Activated T-cell treated with anti-CD3 and anti-CD28 coated beads for 24 hours (primary cell): ENCODE data around the gene ZNF101.

ENCODE experiments used
- DNase-seq: peaks from one replicate; pipeline ENCODE4 v3.0.0-alpha.2; 2020; ENCODE audit warnings: low read depth

The ZNF101 gene

DNA sequence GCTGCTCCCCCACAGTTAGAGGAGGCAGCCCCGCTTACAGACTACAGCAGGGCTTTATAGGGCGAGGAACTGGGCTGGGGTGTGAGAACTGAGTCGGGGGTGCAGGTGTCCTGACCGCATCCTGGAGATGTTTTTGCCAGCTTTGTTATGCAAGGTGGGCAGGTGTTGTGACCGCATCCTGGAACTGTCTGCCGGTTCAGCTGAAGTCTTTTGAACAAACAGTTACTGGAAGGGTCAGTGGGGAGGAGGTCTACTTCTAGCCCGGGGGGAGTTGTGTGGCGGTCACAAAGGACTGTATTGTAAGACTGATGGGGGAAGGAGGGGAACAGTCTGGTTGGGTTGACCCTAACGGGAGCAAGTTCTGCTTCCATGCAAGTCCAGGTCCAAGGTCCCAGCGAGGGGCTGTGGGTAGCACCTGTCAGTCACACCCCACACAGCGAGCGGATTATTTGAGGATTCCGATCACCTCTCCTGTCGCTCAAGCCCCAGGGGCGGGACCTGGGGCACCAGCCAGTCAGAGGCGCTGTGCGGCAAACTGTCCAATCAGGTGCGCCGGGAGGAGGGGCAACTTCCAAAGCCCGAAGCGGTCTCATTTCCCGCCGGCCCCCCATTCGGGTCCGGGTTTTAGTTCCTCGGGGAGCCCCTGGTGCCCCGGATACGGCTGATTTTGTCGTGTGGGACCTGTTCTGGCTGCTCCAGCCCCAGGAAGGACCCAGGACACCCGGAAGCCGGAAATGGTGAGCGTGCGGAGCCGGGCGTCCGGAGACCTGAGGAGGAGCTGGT, at the start of gene ZNF101:
Gene ZNF101, plus strand, starts transcription at position 610 of the 783 bp plus-strand sequence. Its CDS starts 125 bp downstream, at position 735.
- DNase-seq, result peak; percentile 93

DNA sequence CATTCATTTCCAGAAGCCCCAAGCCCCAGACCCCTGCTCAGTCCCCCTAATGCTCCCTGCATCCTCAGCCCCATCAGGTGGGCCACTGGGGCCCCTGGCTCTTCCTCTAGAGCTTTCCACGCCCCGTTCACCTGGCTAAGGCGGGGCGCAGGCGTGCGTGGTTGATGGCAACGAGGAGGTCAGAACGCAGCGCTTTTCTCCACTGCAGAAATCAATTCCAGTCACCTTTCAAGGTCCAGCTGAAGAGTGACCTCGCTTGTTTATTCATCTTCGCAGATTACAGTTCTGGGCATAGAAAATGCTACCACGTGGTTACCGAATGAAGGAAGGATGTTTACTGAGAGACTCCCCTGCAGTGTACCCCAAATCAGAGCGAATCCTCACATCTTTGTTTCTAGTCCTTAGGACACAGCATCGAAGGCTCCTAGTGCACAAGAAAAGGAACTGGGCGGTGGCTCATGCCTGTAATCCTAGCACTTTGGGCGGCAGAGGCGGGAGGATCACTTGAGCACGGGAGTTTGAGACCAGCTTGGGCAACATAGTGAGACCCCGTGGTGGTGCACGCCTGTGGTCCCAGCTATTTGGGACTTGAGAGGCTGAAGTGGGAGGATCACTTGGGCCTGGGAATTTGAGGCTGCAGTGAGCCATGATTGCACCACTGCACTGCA, 49.3 kb upstream of the ZNF101 start:
- no peak for DNase-seq

DNA sequence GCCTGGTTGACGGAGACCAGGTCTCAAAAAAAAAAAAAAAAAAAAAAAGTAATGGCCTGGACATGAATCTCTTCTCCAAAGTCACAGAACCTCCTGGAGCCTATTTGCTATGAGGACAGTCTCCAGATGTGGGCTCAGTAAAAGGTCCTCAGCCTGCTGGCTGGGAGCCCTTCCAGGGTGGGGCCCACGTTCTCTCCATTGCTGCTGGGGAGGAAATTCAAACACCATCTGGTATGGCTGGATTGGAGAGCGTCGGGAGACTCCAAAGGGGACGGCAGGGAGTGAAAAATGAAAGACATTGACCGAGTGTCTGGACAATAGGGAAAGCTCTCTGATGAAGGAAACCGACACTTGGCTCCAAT, 48.8 kb upstream of the ZNF101 start:
- DNase-seq, result no peak

DNA sequence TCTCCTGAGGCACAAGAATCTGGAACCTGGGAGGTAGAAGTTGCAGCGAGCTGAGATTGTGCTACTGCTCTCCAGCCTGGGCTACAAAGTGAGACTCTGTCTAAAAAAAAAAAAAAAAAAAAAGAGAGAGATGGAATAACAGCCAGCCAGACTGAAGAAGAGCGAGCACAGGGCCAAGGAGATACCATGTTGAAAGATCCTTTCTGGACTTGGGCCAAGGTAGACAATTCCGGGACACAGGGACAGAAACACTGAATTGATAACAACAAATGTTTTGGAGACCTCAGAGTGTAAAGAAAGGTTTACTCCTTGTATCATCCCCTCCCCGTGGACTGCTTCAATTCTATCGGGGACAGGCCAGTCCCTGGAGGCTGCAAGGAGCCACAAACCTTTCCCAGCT, 45.3 kb upstream of the ZNF101 start:
- DNase-seq, result no peak

DNA sequence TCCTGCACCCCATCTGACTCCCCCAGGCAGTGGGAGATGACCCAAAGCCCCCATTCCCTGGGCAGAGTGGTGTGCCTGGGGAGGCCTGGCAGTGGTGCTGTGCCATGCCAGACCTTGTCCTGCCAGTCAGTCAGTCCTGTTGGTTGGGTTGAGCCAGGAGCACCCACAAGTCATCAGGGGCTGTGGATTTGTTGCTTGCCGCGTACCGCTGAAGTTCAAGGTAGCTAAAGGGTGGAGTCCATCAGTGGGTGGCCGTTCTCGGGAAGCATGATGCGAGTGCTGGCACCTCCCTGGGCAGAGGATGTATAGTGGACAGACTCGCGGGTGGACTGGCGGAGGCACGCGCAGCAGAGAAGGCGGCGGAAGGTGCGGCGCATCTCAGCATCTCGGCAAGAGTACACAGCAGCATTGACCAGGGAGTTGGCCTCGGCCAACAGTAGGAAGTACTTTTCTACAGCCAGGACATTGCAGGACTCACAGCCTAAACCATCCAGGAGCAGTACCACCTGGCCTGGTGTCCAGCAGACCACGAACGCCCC, 44.5 kb upstream of the ZNF101 start:
- DNase-seq, result no peak

DNA sequence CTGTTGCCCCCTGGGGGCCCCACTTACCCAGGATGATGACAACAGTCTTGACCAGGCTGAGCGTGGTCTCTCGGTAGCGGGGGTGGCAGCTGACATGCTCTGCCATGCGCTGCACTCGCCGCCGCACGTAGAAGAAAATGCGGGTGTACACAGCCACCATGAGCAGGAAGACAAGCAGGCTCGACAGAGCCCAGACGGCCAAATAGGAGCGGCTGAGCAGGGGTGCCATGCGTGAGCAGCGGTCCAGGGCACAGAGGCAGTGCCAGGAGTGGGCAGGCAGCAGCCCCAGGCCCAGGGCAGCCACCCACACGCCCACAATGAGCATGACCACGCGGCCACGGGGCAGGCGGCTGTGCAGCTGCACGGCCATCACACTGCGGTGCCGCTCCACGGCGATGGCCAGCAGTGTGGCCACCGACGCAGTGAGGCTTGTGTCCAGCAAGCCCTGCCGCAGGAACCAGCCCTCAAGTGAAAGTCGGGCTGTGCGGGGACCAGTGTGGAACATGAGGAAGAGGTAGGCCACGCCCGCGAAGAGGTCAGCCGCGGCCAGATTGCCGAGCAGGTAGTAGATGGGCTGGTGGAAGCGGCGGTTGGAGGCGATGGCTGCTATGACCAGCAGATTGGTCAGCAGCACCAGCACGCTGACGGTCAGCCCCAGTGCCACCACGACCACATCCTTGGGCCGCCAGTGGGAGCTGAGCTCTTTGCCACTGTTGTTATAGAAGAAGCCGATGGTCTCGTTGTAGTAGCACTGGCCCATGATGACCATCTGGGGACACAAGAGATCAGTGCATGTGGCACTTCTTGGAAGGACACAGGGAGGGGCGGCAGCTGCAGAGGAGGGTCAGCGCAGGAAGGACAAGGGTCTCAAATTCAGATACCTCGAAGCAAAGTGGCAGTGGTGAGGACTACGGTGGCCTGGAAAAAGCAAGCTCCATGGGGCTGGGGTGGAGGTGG, 41.8 kb upstream of the ZNF101 start:
- DNase-seq, result no peak

DNA sequence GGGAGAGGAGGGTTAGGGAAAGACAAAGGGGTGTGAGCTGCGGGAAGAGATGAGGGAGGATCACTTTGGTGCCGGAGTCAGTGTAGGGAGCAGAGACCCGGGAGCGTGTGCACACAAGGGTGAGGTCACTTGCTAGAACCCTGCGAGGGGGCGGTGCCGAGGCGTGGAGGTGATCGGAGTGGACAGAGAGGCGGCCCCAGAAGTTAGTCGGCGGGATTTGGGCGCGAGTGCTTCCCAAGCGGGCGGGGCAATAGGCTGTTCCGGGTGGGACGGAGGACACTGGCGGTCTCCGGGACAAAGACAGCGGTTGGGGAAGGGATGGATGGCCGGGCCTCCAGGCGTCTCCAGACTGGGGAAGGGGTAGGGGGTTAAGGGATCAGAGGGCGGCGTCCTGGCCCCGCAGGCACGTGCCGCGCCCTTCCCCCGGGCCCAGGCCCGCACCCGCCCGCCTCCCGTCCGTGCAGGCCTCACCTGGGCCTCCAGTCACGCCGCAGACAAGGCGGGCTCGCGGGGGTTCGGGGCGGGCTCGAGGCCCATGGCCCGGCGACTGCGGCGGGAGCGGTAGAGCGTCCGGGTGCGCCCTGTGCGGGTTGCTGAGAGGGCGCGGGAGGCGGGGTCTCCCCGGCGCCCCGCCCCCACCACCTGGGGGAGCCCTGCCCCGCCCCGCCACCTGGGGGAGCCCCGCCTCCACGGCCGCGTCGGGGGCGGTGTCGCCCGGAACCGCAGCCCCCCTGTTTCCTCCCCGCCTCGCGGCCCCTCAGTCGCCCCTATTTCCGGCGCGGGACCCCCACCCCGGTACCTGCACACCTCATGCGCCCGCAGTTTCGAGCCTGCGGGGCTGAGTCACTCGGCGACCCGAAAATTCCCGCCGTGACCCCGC, 40.8 kb upstream of the ZNF101 start, which contains the start of gene LPAR2:
Gene LPAR2, minus strand, starts transcription at position 600 of the 880 bp plus-strand sequence. CDS start 945 bp downstream, outside the sequence.
- DNase-seq, result peak; percentile 54

DNA sequence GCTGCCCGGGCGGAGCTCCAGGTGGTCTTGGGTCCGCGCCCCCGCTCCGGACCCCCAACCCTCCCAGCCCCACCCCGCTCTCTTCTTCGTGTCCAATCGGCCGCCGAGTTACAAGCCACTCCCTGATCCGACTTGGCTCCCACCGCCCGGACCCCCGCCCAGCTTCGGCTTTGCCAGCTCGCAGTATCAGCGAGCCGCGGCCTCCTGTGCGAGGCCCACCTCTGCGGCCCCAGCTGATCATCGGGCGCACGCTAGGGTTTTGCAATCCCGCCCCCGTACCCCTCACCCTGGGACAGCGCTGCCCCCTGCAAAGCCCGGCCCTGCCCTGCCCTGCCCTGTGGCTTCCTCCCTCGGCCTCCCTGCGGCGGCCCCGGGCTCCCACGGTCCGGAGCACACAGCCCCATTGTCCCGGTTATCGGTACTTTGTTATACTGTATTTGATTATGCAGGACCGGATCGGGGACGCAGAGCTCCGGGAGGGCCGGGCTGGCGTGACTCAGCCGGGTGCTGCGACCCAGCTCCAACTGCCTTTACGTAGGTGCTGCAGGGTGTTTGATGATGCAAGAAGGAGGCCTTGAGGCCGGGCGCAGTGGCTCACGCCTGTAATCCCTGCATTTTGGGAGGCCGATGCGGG, 40.0 kb upstream of the ZNF101 start:
- DNase-seq, result peak; percentile 36

DNA sequence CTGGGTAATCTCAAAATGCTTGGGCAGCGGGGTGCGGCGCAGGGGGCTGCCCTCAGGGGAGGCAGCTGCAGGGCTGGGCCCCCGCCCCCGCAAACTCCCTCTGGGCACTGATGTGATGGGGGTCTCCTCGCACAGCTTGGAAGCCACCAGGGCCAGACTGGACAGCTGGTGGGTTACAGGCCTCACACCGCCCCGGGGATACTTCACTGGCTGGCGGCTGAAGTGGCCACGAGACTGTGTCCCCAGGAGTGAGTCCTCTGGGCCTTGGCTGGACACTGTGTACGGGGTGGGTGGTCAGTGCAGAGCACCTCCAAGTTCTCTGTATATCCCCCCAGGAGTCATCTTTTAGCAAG, 38.6 kb upstream of the ZNF101 start:
- DNase-seq, result no peak

DNA sequence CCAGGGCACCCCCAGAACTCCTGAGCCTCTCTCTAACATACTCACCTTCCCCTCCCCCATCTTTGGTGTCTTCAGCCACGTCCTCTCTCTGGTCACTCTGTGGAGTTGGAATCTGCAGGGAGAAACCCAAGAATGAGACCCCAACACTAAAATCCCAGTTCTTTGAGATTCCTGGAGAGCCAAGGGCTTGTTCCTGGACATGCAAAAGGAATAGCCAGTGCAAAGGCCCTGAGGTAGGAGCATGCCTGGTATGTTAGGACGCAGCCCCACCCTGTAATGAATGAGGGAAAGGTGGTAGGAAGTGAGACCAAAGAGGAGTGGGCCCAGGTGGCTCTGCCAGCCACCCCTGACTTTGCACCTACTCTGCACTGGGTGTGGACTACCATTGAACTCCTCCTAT, 38.2 kb upstream of the ZNF101 start:
- no peak for DNase-seq

DNA sequence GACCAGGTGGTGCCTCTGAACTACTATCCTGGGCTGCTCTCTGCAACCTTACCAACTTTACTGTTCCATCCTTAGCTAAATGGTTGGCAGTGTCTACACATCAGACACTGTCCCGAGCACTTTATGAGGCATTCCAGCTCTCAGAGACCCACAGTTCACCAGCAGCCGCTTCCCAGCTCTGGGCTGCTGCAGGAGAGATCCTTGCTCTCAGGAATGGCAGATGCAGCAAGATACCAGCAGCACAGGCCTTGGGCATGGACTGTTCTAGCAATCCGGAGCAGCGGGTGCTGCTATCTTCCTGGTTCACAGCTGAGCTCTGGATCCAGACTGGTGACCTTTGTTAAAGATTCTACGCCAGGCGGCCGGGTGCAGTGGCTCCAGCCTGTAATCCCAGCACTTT, 37.3 kb upstream of the ZNF101 start:
- no peak for DNase-seq

DNA sequence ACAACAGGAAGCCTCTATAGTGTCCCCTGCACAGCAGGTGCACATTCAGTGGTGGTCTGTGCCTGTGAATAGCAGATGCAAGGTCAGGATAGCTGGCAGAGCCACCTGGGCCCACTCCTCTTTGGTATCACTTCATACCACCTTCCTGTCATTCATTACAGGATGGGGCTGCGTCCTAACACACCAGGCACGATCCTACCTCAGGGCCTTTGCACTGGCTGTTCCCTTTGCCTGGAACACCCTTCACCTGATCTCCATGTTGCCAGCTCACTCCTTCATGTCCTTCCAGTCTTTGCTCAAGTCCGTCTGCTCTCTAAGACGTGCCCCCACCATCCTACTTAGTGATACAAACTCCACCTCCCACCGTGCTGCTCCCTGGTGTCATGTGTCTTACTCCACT, 36.0 kb upstream of the ZNF101 start:
- no peak for DNase-seq

DNA sequence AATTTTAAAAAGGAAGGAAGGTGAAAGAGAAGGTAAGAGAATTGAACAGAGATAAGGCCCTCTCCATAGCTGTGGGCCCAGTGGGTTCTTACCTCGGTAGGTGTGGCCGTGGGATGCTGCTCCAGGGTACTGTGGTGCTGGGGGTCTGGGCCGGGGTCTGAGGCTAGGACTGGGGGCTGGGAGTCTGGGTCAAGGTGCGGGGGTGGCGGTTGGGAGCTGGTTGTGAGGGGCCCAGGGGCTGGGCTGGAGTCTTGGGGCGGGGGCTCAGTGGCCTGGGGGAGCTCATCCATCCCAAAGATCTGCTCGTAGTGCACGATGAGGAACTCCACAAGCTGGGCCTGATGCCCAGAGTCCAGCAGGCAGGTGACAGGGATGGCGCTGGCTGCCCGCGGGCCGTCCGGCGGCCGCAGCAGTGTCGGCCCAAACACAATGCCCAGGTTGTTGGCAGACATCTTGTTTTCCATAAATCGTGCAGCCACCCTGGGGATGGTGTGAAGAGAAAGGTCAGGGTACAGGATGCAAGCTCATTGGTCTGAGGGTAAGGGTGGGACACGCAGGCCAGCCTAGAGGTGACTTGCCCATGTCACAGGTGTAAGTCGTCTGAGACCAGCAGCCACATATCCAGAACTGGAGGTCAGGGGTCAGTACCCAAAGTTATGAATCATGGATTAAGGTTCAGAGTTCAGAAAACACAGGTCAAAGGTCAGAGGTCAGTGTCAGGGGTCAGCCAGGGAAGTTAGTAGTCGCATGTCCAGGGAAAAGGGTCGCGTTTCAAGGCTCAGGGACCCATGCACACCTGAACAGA, 34.7 kb upstream of the ZNF101 start:
- no peak for DNase-seq

DNA sequence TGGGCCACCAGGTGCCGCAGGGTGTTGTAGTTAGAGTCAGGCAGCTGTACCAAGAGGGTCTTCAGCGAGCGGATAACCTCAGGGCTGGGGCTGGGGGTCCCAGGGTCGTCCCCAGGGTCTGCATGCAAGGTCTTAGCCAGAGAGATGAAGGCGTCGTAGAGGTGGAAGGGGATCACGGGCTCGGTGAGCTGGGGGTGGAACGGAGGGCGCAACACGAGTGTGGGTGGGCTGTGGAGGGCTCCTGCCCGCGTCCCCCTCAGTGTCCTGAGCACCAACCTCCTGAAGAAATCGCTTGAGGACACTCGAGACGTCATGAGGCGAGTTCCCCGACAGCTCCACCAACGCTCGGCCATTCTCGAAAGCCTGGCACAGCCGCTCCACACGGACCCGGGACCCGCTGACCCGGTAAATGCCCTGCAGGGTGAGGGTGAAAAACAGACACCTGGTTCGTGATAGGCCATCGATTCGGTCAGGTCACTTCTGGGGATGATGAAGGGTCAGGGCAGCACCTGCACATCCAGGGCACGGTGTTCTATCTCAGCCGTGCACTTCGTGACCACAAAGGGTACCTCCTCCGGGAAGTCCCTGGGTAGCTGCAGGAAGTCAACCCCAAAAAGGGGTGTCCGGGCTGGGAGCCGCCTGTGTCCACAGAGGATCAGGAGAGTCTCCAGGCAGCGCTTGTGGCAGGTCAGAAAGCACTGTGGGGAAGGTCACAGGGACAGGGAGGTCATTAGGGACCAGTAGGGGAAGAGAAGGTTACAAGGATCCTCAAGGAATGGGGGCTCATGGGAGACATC, 33.9 kb upstream of the ZNF101 start:
- DNase-seq, result no peak

DNA sequence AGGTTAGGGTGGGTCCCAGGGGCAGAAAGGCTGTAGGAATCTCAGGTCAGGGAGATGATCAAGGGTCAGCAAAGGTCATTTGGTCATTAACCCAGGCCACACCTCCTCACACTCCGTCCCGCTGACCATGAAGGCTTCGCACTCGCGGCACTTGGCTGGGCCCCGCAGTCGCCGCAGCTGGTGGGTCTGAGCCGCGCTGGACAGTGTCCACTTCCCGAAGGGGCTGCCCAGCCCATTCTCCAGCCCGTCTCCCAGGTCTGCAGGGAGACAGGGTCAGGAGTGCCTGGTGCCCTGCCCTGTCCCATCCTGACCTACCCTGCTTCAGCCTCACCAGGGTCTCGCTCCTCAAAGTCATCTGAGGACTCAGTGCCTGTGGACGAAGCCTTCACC, 33.3 kb upstream of the ZNF101 start:
- DNase-seq, result no peak

DNA sequence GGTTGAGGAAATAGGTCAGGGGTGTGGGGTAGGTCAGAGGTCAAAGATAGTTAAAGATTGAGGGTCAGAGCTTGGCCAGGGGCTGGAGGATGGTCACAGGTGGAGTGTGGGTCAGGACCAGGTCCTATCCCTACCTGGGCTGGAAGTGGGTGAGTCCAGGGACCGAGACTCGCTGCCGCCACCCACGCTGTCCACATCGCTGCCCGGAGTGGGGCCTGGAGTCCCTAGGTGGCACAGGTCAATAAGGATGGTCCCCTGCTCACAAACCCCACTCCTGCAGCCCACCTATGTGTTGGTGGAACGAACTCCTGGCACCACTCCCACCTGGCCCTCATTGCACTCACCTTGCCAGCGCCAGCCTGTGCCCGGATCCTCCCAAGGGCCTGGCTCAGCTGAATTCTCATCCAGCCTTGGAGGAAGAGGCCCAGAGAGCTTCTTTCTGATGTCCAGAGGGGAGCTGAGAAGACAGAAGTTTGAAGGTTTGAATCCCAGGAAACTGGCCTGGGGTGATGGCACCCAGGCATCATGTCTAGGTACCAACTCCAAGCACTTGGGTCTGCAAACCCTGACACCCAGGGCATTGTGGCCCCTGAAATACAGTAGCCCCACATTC, 32.0 kb upstream of the ZNF101 start:
- DNase-seq, result no peak

DNA sequence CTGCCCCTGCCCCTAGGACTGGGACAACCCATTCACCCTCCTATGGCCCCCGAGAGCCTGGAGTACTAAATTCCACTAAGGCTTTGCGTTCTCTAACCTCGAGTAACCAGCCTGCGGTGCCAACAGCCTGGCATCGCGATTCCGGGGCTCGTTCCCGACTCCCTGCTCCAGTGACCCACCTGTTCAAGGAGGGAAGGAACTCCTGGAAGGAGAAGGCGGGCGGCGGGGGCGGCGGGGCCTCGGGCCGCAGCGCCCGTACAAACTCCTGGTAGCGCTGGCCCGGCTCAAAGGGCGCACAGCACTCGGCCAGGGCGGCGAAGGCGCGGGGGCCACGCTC, 31.5 kb upstream of the ZNF101 start:
- DNase-seq, result no peak

DNA sequence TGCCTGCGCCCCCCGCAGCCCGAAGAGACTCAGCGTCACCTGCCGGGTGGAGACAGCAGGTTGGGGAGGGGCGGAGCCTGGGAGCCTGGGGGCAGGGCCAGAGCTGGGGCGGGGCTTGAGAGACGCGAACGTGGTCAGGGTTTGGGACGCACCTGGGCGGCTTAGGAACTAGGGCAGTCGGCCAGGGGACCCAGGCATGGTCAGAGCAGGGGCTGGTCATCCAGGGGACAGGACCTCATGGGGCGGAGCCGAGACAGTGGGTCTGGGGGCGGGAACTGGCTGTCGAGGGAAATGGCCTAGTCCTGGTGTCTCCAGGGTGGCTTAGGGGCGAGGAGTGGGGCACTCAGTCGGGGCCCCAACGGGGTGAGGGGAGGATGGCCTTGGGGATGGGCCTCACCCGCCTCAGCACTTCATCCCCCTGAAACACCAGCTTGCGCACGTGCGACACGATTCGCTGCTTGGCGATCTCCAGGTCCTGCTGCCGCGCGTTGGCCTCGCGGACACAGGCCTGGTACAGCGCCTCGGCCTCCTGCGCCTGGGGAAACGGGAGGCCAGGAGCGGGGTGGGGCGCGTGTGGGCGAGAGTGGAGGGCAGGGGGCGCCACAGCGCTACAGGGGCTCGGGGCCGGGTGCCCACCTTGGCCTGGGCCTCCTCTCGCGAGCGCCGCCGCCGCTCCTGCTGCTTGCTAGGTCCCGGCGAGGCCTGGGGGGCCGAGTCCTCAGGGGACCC, 31.0 kb upstream of the ZNF101 start:
- DNase-seq, result no peak
